SU-DHL-6 (cell line): ENCODE measurements around the gene KCNC4.

Experiments used
- H2AFZ ChIP-seq: fragments of 200-600 bp; sonication (generic); 2 replicates; pipeline ENCODE4 v1.6.1; 2014; ENCODE audit warnings: low read depth, mild to moderate bottlenecking, moderate library complexity, mixed read lengths, antibody characterized with exemption, low read length; ENCODE audit not compliant: severe bottlenecking
- H3F3A ChIP-seq: fragments of 200-600 bp; shearing (Covaris generic); 2 replicates; pipeline ENCODE4 v1.6.0; 2016; ENCODE audit warnings: antibody characterized with exemption, mild to moderate bottlenecking; ENCODE audit not compliant: insufficient read depth
- H3K27ac ChIP-seq: fragments of 200-600 bp; sonication (generic); 2 replicates; pipeline ENCODE4 v1.5.1; 2016; ENCODE audit warnings: low read depth, mild to moderate bottlenecking, low read length, moderate library complexity, mixed read lengths
- H3K27me3 ChIP-seq: fragments of 200-600 bp; sonication (generic), shearing (Covaris generic); 2 replicates; pipeline ENCODE4 v1.6.0; 2014; ENCODE audit warnings: mild to moderate bottlenecking, low read length
- H3K36me3 ChIP-seq: fragments of 200-600 bp; sonication (generic); 2 replicates; pipeline ENCODE4 v1.6.1; 2014; ENCODE audit warnings: mild to moderate bottlenecking, low read length, mixed read lengths
- H3K4me2 ChIP-seq: fragments of 300-600, 200-600 bp; shearing (Covaris generic), sonication (generic); 2 replicates; pipeline ENCODE4 v1.6.0; 2014; ENCODE audit warnings: low read length, low read depth, mild to moderate bottlenecking; ENCODE audit not compliant: poor library complexity, severe bottlenecking
- H3K4me3 ChIP-seq: fragments of 200-600 bp; sonication (generic); 2 replicates; pipeline ENCODE4 v1.5.1; 2014; ENCODE audit warnings: antibody characterized with exemption, low read length, mild to moderate bottlenecking, mixed read lengths; ENCODE audit not compliant: insufficient read depth, poor library complexity, severe bottlenecking
- H3K79me2 ChIP-seq: fragments of 200-600 bp; sonication (generic); 2 replicates; pipeline ENCODE4 v1.6.1; 2014; ENCODE audit warnings: mild to moderate bottlenecking, low read length, moderate library complexity; ENCODE audit not compliant: insufficient read depth
- H3K9ac ChIP-seq: fragments of 200-600 bp; sonication (generic); 2 replicates; pipeline ENCODE4 v1.7.0; 2014; ENCODE audit warnings: mild to moderate bottlenecking, low read length
- H3K9me2 ChIP-seq: fragments of 200-600 bp; sonication (generic); replicated peaks from 2 replicates; pipeline ENCODE4 v1.6.1; 2014; ENCODE audit warnings: low read length; ENCODE audit not compliant: insufficient read depth
- H3K9me3 ChIP-seq: fragments of 200-600 bp; sonication (generic); 2 replicates; pipeline ENCODE4 v1.6.1; 2014; ENCODE audit warnings: low read length, mixed read lengths; ENCODE audit not compliant: insufficient read depth
- H4K20me1 ChIP-seq: fragments of 200-600 bp; sonication (generic); 2 replicates; pipeline ENCODE4 v1.6.1; 2014; ENCODE audit warnings: low read depth, mild to moderate bottlenecking, antibody characterized with exemption, low read length, moderate library complexity, mixed read lengths
- CTCF ChIP-seq: fragments of 200-600 bp; sonication (generic); IDR thresholded peaks from one replicate; pipeline ENCODE4 v1.5.1; 2017; ENCODE audit warnings: antibody characterized with exemption, mild to moderate bottlenecking, low read length, moderate library complexity; ENCODE audit not compliant: insufficient read depth, poor library complexity, severe bottlenecking
- EZH2phosphoT487 ChIP-seq: fragments of 200-600 bp; sonication (generic), shearing (Covaris generic); conservative IDR thresholded peaks from 2 replicates; pipeline ENCODE4 v1.6.1; 2018; ENCODE audit warnings: mild to moderate bottlenecking, antibody characterized with exemption, low read length, moderate library complexity, mixed read lengths

Gene KCNC4

GRCh38 chr1:110223581-110223980 lies 13.5 kb downstream of the KCNC4 start:
- no peaks in the 10 kb centered on the region for H3K9me2 ChIP-seq
- H2AFZ ChIP-seq, result no peak overlapping the region
- no peak overlapping the region for H3K4me2 ChIP-seq
- no peaks in the 10 kb centered on the region for H3K36me3 ChIP-seq
- H3K9me3 ChIP-seq, result no peaks in the 10 kb centered on the region
- H3K27me3 ChIP-seq, result no peaks in the 10 kb centered on the region
- TF ChIP-seq CTCF (no peak), EZH2phosphoT487 (no peak)
- H4K20me1 ChIP-seq, result no peaks in the 10 kb centered on the region
- H3K27ac ChIP-seq, result no peak overlapping the region
- no peaks in the 10 kb centered on the region for H3F3A ChIP-seq
- no peaks in the 10 kb centered on the region for H3K79me2 ChIP-seq
- H3K9ac ChIP-seq, result no peak overlapping the region
- no peak overlapping the region for H3K4me3 ChIP-seq

GRCh38 chr1:110224240-110224995 lies 14.3 kb downstream of the KCNC4 start:
- no peaks in the 10 kb centered on the region for H4K20me1 ChIP-seq
- H3K36me3 ChIP-seq, result no peaks in the 10 kb centered on the region
- TF ChIP-seq CTCF (no peak), EZH2phosphoT487 (no peak)

GRCh38 chr1:110225212-110225611 lies 15.1 kb downstream of the KCNC4 start:
- no peaks in the 10 kb centered on the region for H3K27me3 ChIP-seq
- no peak overlapping the region for H2AFZ ChIP-seq
- H3K9me2 ChIP-seq, result no peaks in the 10 kb centered on the region
- H3K79me2 ChIP-seq, result no peaks in the 10 kb centered on the region
- no peak overlapping the region for H3K4me2 ChIP-seq
- no peak overlapping the region for H3K27ac ChIP-seq
- H3F3A ChIP-seq, result no peaks in the 10 kb centered on the region
- no peak overlapping the region for H3K9ac ChIP-seq
- H3K4me3 ChIP-seq, result no peak overlapping the region
- no peaks in the 10 kb centered on the region for H3K9me3 ChIP-seq
- H3K36me3 ChIP-seq, result no peaks in the 10 kb centered on the region
- no peaks in the 10 kb centered on the region for H4K20me1 ChIP-seq
- no peak for TF ChIP-seq CTCF

More at GRCh38 chr1:110224240-110224995, 14.3 kb downstream of the KCNC4 start:
- Histone ChIP-seq H3K9ac (no peak overlapping the region), H2AFZ (no peak overlapping the region), H3K79me2 (no peaks in the 10 kb centered on the region), H3K4me3 (no peak overlapping the region), H3K27ac (no peak overlapping the region), H3F3A (no peaks in the 10 kb centered on the region), H3K4me2 (no peak overlapping the region), H3K27me3 (no peaks in the 10 kb centered on the region), H3K9me3 (no peaks in the 10 kb centered on the region), H3K9me2 (no peaks in the 10 kb centered on the region)
